ENCODE measurements around the gene ENTPD7. TPM values are rescaled to one million over a fixed set of nuclear protein-coding genes. Genes with fewer than 3 reads are reported as not detected.

ENTPD7 gene
- total and polyA plus RNA-seq, 10 of the 15 experiments (the other 5 are each of a cell fraction or from before 2014, with no cell fraction given) = 0.73 to 6.7 (median 5.2) TPM

GRCh38 chr10:99732033-99732842 lies 72.9 kb downstream of the ENTPD7 start, which contains the start of the genes COX15 and CUTC (continued):
- TF ChIP-seq USF1 (IDR thresholded peaks at IDR 0.05; ENCODE audit: borderline replicate concordance, extremely low read length, insufficient read depth, low read depth, low read length) = no peak
- no peak for TF ChIP-seq KAT2A (conservative IDR thresholded peaks at IDR 0.05; ENCODE audit: control insufficient read depth, low read depth, low read length)
- peak; percentile 84 for TF ChIP-seq SMAD5 (IDR thresholded peaks at IDR 0.05; ENCODE audit: low read depth)
- peak; percentile 76 for TF ChIP-seq NR2C2 (IDR thresholded peaks at IDR 0.05; ENCODE audit: borderline replicate concordance, control insufficient read depth, insufficient read length, low read depth)
- TF ChIP-seq TCF7 (IDR thresholded peaks at IDR 0.05; ENCODE audit: borderline replicate concordance) = no peak
- no peak for TF ChIP-seq BRCA1 (IDR thresholded peaks at IDR 0.05; ENCODE audit: low read depth, low read length)
- no peak for TF ChIP-seq RBBP5 (conservative IDR thresholded peaks at IDR 0.05)
- TF ChIP-seq HCFC1 (IDR thresholded peaks at IDR 0.05; ENCODE audit: low read length) = peak; percentile 59; the same call in 1 of the 2 replicates
- no peak for TF ChIP-seq RAD51 (IDR thresholded peaks at IDR 0.05)
- TF ChIP-seq ZNF217 (IDR thresholded peaks at IDR 0.05) = no peak; the same call in 1 of the 2 replicates
- no peak for TF ChIP-seq YBX1 (IDR thresholded peaks at IDR 0.05)
- no peak for TF ChIP-seq ZNF592 (IDR thresholded peaks at IDR 0.05)
- no peak for TF ChIP-seq BCL11A (IDR thresholded peaks at IDR 0.05; ENCODE audit: low read depth, low read length)
- peak; percentile 66 for TF ChIP-seq SREBF1 (IDR thresholded peaks at IDR 0.05; ENCODE audit: low read length)
- TF ChIP-seq REST (IDR thresholded peaks at IDR 0.05; ENCODE audit: low read depth, low read length) = no peak
- TF ChIP-seq E2F4 (IDR thresholded peaks at IDR 0.05; ENCODE audit: low read depth, low read length) = 0 out of 2 replicates have a peak, but pooled peaks have one; percentile 50
- no peak for TF ChIP-seq FOXK2 (IDR thresholded peaks at IDR 0.05)
- no peak for TF ChIP-seq JUND (IDR thresholded peaks at IDR 0.05; ENCODE audit: low read depth, low read length)
- peak; percentile 66 for TF ChIP-seq NRF1 (conservative IDR thresholded peaks at IDR 0.05; ENCODE audit: low read depth, low read length)
- peak; percentile 36 for TF ChIP-seq SMAD1 (IDR thresholded peaks at IDR 0.05; ENCODE audit: low read depth, partially characterized antibody)
- TF ChIP-seq SP1 (IDR thresholded peaks at IDR 0.05; ENCODE audit: low read depth, low read length) = no peak
